Posterior vena cava (tissue), 2 donors: ENCODE data around the gene TF. TPM values are rescaled to one million over a fixed set of nuclear protein-coding genes. Genes with fewer than 3 reads are reported as not detected.

Experiments
- DNase-seq: peaks from one replicate; pipeline ENCODE4 v3.0.0-alpha.2; 2020; ENCODE audit warnings: low spot score
- intact Hi-C, 2 donors: fragments of 100-400 bp; cut with DNase I; formaldehyde crosslinking; loops; one replicate each; pipeline versions ENCODE4 v1.14.1 to v1.14.2; 2022 to 2023
- total RNA-seq, 2 donors: library from RNA; stranded (reverse); fragmentation: NEBNext Ultra II Directional; extraction: Animal tissue kit (Norgen Biotek cat#: 25700); gene quantifications; one replicate each; pipeline ENCODE4 v1.2.1, GENCODE V29; 2021
- donor health status: DM: yes; HTN: yes; CAD: no.
- donor health status: DM: yes; HTN: yes; CAD: no.

TF gene
- total RNA-seq, 2 donors from 2014 or later = 1.0 to 2.8 TPM

- intact Hi-C loops = no loop called here
- DNase-seq = no peak
These were observed 98.9 kb downstream of the TF start for GRCh38 chr3:133845127-133845526.

Other genes starting within 250 kb of the TF start
- 100 to 1,000 TPM; 124 to 160 TPM for gene CDV3, start 172.7 kb upstream of the TF start, total RNA-seq
- gene TOPBP1, start 84.5 kb upstream of the TF start, total RNA-seq = 10 to 100 TPM; 16.6 to 17.7 TPM
- 10 to 100 TPM; 35.7 to 42.6 TPM for gene SRPRB, start 59.4 kb downstream of the TF start, total RNA-seq
- 1 to 10 TPM; 6.9 to 8.9 TPM for gene RAB6B, start 149.5 kb downstream of the TF start, total RNA-seq